ENCODE measurements around the gene METTL25. TPM values are rescaled to one million over a fixed set of nuclear protein-coding genes. Genes with fewer than 3 reads are reported as not detected.

Gene METTL25
- total RNA-seq, 4 donors from 2014 or later: 15.2 to 29.9 (median 22.0) TPM

- Histone ChIP-seq H3K9me3 (peaks cover 0 to 31% (median 10%) of the 10 kb centered on the region in 4 donors), H3K27me3 (no peaks in the 10 kb centered on the region), H3K4me1 (no peaks in the 10 kb centered on the region), H3K36me3 (no peaks in the 10 kb centered on the region), H3K4me3 (no peak overlapping the region), H3K27ac (replicated peaks in 1 of 4) (no peak overlapping the region)
- TF ChIP-seq POLR2AphosphoS5 (IDR thresholded peaks at IDR 0.05): no peak
- TF ChIP-seq, protein P1, sequence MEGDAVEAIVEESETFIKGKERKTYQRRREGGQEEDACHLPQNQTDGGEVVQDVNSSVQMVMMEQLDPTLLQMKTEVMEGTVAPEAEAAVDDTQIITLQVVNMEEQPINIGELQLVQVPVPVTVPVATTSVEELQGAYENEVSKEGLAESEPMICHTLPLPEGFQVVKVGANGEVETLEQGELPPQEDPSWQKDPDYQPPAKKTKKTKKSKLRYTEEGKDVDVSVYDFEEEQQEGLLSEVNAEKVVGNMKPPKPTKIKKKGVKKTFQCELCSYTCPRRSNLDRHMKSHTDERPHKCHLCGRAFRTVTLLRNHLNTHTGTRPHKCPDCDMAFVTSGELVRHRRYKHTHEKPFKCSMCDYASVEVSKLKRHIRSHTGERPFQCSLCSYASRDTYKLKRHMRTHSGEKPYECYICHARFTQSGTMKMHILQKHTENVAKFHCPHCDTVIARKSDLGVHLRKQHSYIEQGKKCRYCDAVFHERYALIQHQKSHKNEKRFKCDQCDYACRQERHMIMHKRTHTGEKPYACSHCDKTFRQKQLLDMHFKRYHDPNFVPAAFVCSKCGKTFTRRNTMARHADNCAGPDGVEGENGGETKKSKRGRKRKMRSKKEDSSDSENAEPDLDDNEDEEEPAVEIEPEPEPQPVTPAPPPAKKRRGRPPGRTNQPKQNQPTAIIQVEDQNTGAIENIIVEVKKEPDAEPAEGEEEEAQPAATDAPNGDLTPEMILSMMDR (IDR thresholded peaks at IDR 0.05): no peak
- TF ChIP-seq POLR2A (IDR thresholded peaks at IDR 0.05; ENCODE audit: low read depth): no peak
- TF ChIP-seq EP300 (IDR thresholded peaks at IDR 0.05): no peak
- intact Hi-C loops (cut with DNase I): no loop called here
- WGBS: 82% methylated on average over 2 of the region's 2 CpGs
- DNase-seq (ENCODE audit: extremely low spot score): no peak
Measured at GRCh38 chr12:82486524-82487235, 128.4 kb downstream of the METTL25 start.

DNA sequence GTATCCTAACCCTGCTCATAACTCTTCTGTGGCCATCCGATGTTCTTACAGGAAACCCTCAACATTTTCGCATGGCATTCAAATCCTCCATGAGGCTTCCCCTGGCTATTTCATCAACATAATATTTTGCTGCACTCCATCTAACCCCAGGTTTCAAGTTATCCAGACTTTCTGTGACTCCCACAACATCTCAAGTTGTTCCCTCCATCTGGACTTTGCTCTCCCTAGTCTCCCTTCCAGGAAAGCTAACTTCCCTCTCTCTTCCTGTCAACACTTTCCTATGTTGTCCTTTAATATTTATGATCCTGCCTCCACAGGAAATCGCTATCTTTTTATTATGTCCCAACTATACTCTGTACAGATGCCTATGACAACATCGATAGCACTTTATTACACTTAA lies 146.1 kb downstream of the METTL25 start:
- Histone ChIP-seq H3K4me3 (no peak overlapping the region), H3K4me1 (no peaks in the 10 kb centered on the region), H3K27ac (replicated peaks in 1 of 4) (no peak overlapping the region), H3K9me3 (no peaks in the 10 kb centered on the region), H3K27me3 (no peaks in the 10 kb centered on the region), H3K36me3 (no peaks in the 10 kb centered on the region)
- WGBS: 63% methylated on average over 4 of the region's 4 CpGs
- TF ChIP-seq EP300 (IDR thresholded peaks at IDR 0.05): no peak
- no peak for TF ChIP-seq POLR2A (IDR thresholded peaks at IDR 0.05; ENCODE audit: low read depth)
- TF ChIP-seq, protein P1 (IDR thresholded peaks at IDR 0.05): no peak
- no peak for TF ChIP-seq POLR2AphosphoS5 (IDR thresholded peaks at IDR 0.05)
- no peak for DNase-seq (ENCODE audit: extremely low spot score)
- intact Hi-C loops (cut with DNase I): no loop called here

DNA sequence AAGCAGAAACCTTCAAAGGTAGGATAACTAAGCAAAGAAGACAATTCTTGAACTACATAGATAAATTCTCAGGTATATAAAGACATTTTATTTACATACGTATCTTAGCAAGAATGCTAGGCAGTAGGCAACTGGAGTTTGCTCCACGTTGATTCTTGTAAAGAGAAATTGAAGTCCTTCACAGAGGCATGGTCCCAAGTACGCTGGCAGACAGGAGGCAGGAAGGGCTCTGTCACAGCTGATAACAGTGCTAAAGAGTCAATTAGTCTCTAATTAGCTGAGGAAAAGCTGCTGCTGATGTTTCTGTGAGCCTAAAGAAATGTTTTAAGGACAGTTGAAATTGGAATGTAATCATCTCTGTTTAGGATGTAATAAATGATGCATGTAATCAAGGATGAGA lies 146.8 kb downstream of the METTL25 start:
- 74% methylated on average over 3 of the region's 3 CpGs for WGBS
- no peaks in the 10 kb centered on the region for H3K9me3 ChIP-seq
- H3K4me1 ChIP-seq: no peaks in the 10 kb centered on the region
- H3K36me3 ChIP-seq: no peaks in the 10 kb centered on the region
- H3K27me3 ChIP-seq: no peaks in the 10 kb centered on the region
- intact Hi-C loops (cut with DNase I): no loop called here
- no peak overlapping the region for H3K4me3 ChIP-seq
- no peak overlapping the region for H3K27ac ChIP-seq (replicated peaks in 1 of 4)
- no peak for DNase-seq (ENCODE audit: extremely low spot score)
- TF ChIP-seq EP300 (IDR thresholded peaks at IDR 0.05) (no peak), POLR2AphosphoS5 (IDR thresholded peaks at IDR 0.05) (no peak), POLR2A (IDR thresholded peaks at IDR 0.05; ENCODE audit: low read depth) (no peak)
- TF ChIP-seq, protein P1 (IDR thresholded peaks at IDR 0.05): no peak

- DNase-seq (ENCODE audit: extremely low spot score): no peak
Measured at GRCh38 chr12:82507686-82508085, 149.4 kb downstream of the METTL25 start.

More at GRCh38 chr12:82507686-82508085, 149.4 kb downstream of the METTL25 start:
- Histone ChIP-seq H3K27ac (replicated peaks in 1 of 4) (no peak overlapping the region), H3K36me3 (no peaks in the 10 kb centered on the region), H3K4me3 (no peak overlapping the region), H3K9me3 (no peaks in the 10 kb centered on the region), H3K4me1 (no peaks in the 10 kb centered on the region), H3K27me3 (no peaks in the 10 kb centered on the region)
- TF ChIP-seq EP300 (IDR thresholded peaks at IDR 0.05) (no peak), POLR2A (IDR thresholded peaks at IDR 0.05; ENCODE audit: low read depth) (no peak), POLR2AphosphoS5 (IDR thresholded peaks at IDR 0.05) (no peak)
- TF ChIP-seq, protein P1 (IDR thresholded peaks at IDR 0.05): no peak
- 54% methylated on average over 2 of the region's 2 CpGs for WGBS
- intact Hi-C loops (cut with DNase I): no loop called here
